C4-2B (cell line): ENCODE data around the gene PXT1.

Experiments
- ZFX ChIP-seq: fragments of 450-650 bp; IDR thresholded peaks from 2 replicates; pipeline ENCODE4 v1.6.1; 2017
- TF ChIP-seq, protein P1 (sequence below): fragments of 450-650 bp; conservative IDR thresholded peaks from 2 replicates; pipeline ENCODE4 v1.5.1; 2017; ENCODE audit warnings: mild to moderate bottlenecking

DNA sequence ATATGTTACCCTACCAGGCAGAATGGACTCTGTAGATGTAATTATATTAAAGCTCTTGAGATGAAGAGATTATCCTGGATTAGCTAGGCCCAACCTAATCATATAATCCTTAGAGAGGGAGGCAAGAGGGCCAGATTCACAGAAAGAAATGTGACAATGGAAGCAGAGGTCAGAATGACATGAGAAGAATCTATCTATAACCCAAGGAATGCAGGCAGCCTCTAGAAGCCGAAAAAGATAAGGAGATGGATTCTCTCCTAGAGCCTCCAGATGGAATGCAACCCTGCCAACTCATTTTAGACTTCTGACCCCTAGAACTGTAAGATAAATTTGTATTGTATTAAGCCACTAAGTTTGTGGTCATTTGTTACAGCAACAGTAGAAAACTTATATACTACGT lies 12.3 kb downstream of the PXT1 start:
- TF ChIP-seq, protein P1, sequence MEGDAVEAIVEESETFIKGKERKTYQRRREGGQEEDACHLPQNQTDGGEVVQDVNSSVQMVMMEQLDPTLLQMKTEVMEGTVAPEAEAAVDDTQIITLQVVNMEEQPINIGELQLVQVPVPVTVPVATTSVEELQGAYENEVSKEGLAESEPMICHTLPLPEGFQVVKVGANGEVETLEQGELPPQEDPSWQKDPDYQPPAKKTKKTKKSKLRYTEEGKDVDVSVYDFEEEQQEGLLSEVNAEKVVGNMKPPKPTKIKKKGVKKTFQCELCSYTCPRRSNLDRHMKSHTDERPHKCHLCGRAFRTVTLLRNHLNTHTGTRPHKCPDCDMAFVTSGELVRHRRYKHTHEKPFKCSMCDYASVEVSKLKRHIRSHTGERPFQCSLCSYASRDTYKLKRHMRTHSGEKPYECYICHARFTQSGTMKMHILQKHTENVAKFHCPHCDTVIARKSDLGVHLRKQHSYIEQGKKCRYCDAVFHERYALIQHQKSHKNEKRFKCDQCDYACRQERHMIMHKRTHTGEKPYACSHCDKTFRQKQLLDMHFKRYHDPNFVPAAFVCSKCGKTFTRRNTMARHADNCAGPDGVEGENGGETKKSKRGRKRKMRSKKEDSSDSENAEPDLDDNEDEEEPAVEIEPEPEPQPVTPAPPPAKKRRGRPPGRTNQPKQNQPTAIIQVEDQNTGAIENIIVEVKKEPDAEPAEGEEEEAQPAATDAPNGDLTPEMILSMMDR = no peak
- TF ChIP-seq ZFX = no peak
